RCC 7860 (cell line): ENCODE results near the gene NCAPD2.
"Not testable (repeated sequence)": the region's sequence is repeated elsewhere in the genome, so short reads cannot be mapped to it uniquely, and the experiment has no call there.

Source experiments
- DNase-seq: peaks from one replicate; pipeline ENCODE4 v3.0.0-alpha.2; 2015; ENCODE audit warnings: low spot score
- FAIRE-seq: peaks from 2 replicates; lab custom pipeline; 2012; peaks lifted over from hg19 to GRCh38; lab: Jason Lieb, UNC

NCAPD2 gene

DNA sequence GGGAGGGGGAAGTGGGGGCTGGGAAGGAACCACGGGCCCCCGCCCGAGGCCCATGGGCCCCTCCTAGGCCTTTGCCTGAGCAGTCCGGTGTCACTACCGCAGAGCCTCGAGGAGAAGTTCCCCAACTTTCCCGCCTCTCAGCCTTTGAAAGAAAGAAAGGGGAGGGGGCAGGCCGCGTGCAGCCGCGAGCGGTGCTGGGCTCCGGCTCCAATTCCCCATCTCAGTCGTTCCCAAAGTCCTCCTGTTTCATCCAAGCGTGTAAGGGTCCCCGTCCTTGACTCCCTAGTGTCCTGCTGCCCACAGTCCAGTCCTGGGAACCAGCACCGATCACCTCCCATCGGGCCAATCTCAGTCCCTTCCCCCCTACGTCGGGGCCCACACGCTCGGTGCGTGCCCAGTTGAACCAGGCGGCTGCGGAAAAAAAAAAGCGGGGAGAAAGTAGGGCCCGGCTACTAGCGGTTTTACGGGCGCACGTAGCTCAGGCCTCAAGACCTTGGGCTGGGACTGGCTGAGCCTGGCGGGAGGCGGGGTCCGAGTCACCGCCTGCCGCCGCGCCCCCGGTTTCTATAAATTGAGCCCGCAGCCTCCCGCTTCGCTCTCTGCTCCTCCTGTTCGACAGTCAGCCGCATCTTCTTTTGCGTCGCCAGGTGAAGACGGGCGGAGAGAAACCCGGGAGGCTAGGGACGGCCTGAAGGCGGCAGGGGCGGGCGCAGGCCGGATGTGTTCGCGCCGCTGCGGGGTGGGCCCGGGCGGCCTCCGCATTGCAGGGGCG is 40.2 kb downstream of the NCAPD2 start, which contains the start of gene GAPDH:
Gene GAPDH (plus strand): TSS at position 595 of the 772 bp plus-strand sequence. CDS start 316 bp downstream, outside the sequence.
- peak; percentile 94 for DNase-seq
- FAIRE-seq = peak; percentile 49

GRCh38 chr12:6534695-6534944 is 40.7 kb downstream of the NCAPD2 start:
- DNase-seq (no peak), FAIRE-seq (no peak)

DNA sequence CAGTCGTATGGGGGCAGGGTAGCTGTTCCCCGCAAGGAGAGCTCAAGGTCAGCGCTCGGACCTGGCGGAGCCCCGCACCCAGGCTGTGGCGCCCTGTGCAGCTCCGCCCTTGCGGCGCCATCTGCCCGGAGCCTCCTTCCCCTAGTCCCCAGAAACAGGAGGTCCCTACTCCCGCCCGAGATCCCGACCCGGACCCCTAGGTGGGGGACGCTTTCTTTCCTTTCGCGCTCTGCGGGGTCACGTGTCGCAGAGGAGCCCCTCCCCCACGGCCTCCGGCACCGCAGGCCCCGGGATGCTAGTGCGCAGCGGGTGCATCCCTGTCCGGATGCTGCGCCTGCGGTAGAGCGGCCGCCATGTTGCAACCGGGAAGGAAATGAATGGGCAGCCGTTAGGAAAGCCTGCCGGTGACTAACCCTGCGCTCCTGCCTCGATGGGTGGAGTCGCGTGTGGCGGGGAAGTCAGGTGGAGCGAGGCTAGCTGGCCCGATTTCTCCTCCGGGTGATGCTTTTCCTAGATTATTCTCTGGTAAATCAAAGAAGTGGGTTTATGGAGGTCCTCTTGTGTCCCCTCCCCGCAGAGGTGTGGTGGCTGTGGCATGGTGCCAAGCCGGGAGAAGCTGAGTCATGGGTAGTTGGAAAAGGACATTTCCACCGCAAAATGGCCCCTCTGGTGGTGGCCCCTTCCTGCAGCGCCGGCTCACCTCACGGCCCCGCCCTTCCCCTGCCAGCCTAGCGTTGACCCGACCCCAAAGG is 41.2 kb downstream of the NCAPD2 start:
- DNase-seq (peak; percentile 60), FAIRE-seq (no peak)

DNA sequence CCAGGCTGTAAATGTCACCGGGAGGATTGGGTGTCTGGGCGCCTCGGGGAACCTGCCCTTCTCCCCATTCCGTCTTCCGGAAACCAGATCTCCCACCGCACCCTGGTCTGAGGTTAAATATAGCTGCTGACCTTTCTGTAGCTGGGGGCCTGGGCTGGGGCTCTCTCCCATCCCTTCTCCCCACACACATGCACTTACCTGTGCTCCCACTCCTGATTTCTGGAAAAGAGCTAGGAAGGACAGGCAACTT is 41.7 kb downstream of the NCAPD2 start:
- no peak for DNase-seq
- FAIRE-seq = no peak

DNA sequence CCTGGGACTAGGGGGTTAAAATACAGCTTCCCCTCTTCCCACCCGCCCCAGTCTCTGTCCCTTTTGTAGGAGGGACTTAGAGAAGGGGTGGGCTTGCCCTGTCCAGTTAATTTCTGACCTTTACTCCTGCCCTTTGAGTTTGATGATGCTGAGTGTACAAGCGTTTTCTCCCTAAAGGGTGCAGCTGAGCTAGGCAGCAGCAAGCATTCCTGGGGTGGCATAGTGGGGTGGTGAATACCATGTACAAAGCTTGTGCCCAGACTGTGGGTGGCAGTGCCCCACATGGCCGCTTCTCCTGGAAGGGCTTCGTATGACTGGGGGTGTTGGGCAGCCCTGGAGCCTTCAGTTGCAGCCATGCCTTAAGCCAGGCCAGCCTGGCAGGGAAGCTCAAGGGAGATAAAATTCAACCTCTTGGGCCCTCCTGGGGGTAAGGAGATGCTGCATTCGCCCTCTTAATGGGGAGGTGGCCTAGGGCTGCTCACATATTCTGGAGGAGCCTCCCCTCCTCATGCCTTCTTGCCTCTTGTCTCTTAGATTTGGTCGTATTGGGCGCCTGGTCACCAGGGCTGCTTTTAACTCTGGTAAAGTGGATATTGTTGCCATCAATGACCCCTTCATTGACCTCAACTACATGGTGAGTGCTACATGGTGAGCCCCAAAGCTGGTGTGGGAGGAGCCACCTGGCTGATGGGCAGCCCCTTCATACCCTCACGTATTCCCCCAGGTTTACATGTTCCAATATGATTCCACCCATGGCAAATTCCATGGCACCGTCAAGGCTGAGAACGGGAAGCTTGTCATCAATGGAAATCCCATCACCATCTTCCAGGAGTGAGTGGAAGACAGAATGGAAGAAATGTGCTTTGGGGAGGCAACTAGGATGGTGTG is 42.3 kb downstream of the NCAPD2 start:
- FAIRE-seq (no peak), DNase-seq (no peak)

- no peak for FAIRE-seq
Measured at GRCh38 chr12:6536894-6537579, 43.1 kb downstream of the NCAPD2 start.

DNA sequence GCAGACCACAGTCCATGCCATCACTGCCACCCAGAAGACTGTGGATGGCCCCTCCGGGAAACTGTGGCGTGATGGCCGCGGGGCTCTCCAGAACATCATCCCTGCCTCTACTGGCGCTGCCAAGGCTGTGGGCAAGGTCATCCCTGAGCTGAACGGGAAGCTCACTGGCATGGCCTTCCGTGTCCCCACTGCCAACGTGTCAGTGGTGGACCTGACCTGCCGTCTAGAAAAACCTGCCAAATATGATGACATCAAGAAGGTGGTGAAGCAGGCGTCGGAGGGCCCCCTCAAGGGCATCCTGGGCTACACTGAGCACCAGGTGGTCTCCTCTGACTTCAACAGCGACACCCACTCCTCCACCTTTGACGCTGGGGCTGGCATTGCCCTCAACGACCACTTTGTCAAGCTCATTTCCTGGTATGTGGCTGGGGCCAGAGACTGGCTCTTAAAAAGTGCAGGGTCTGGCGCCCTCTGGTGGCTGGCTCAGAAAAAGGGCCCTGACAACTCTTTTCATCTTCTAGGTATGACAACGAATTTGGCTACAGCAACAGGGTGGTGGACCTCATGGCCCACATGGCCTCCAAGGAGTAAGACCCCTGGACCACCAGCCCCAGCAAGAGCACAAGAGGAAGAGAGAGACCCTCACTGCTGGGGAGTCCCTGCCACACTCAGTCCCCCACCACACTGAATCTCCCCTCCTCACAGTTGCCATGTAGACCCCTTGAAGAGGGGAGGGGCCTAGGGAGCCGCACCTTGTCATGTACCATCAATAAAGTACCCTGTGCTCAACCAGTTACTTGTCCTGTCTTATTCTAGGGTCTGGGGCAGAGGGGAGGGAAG is 43.9 kb downstream of the NCAPD2 start:
- peak; percentile 61 for DNase-seq
- not testable (repeated sequence) for FAIRE-seq

More at GRCh38 chr12:6536894-6537579, 43.1 kb downstream of the NCAPD2 start:
- no peak for DNase-seq

DNA sequence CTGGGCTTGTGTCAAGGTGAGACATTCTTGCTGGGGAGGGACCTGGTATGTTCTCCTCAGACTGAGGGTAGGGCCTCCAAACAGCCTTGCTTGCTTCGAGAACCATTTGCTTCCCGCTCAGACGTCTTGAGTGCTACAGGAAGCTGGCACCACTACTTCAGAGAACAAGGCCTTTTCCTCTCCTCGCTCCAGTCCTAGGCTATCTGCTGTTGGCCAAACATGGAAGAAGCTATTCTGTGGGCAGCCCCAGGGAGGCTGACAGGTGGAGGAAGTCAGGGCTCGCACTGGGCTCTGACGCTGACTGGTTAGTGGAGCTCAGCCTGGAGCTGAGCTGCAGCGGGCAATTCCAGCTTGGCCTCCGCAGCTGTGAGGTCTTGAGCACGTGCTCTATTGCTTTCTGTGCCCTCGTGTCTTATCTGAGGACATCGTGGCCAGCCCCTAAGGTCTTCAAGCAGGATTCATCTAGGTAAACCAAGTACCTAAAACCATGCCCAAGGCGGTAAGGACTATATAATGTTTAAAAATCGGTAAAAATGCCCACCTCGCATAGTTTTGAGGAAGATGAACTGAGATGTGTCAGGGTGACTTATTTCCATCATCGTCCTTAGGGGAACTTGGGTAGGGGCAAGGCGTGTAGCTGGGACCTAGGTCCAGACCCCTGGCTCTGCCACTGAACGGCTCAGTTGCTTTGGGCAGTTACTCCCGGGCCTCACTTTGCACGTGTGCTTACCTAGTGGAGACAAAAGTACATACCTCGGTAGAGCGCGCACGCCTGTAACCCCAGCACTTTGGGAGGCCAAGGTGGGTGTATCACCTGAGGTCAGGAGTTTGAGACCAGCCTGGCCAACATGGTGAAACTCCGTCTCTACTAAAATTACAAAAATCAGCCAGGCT is 44.8 kb downstream of the NCAPD2 start:
- FAIRE-seq (no peak), DNase-seq (peak; percentile 49)

DNA sequence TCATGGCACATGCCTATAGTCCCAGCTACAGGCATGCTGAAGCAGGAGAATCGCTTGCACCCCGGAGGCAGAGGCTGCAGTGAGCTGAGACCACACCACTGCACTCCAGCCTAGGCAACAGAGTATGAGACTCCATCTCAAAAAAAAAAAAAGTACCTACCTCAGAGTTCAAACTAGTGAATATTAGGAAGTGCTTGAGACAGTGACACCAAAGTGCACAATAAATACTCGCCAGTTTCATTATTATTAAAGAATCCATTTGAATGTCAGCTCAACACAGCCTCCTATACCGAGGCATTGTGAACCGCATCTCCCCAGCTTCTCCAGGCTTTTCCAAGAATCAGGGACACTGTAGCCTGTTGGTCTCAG is 45.4 kb downstream of the NCAPD2 start:
- DNase-seq = no peak

GRCh38 chr12:6539707-6540134 is 45.8 kb downstream of the NCAPD2 start:
- no peak for DNase-seq
- no peak for FAIRE-seq

More for the DNA sequence above, 45.4 kb downstream of the NCAPD2 start:
- FAIRE-seq = no peak

GRCh38 chr12:6540181-6540877 is 46.4 kb downstream of the NCAPD2 start:
- FAIRE-seq (peak; percentile 80), DNase-seq (peak; percentile 85)

GRCh38 chr12:6541371-6542165 is 47.7 kb downstream of the NCAPD2 start:
- no peak for DNase-seq
- no peak for FAIRE-seq

DNA sequence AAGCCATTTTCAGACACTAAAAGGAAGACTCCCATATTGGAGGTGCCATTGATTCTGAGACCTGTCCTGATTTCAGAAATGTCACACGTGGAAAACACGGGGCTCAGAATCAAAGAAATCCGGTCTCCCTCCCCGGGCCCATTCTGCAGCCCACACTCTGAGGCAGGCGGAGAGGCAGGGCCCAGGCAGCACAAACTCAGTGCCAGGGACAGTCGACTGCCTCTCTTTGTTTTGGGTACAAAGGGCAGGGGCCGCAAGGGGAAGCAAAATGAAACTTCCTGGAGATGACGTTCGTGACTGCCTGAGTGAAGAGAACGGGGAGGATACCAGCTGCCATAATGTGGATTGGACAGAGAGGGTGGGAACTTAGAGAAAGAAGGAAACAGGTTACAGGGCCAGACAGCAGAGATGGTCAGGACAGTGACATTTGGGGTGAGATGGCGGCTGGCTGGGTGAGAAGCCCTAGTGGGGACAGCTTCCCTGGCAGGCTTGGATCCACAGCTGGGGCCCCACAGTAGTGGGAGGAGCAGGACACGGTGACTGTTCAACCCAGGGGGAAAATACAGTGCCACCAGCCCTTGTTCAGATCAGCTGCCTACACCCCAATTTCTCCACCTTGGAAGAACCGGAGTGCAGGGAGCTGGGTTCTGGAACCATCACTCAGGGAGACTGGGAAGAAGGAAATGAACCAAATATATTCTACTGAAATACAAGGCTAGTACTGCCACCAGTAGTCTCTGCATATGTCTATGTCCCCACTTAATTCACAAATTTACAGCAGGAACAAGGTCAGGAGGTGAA is 48.5 kb downstream of the NCAPD2 start:
- FAIRE-seq (no peak), DNase-seq (no peak)

DNA sequence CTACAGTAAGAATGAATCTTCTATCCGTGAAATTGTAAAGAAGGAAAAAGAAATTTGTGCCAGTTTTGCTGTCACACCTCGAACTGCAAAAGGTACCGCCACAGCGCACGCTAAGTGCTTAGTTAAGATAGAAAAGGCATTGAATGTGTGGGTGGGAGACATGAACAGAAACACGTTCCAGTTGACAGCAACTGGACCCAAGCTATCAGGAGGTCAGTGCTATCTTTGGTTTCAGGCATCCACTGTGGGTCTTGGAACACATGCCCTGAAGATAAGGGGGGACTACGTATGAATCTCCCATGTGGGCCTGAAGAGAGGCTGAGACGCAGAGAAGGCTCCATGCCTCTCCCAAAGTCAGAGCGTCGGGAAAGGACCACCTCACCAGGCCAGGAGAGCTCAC is 52.1 kb downstream of the NCAPD2 start:
- no peak for DNase-seq
- FAIRE-seq = no peak

- DNase-seq (no peak), FAIRE-seq (no peak)
Measured at GRCh38 chr12:6547566-6547965, 53.7 kb downstream of the NCAPD2 start.

DNA sequence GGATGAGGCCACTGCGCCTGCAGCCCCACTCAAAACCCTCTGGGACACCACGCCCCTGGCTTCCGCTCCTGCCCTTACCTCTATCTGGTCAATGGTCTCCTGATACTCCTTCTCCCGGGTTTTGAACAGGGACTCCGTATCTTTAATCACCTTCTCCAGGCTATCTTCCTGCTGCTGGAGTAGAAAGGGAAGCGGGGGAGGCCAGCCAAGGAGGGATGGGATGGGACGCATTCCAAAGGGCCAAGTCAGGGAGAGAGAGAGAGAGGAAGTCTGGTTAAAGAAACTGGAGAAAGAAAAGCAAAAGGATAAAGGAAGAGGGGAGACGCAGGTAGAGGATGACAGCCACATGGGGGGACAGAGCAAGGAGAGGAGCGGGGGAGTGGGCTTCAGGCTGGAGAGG is 54.1 kb downstream of the NCAPD2 start:
- FAIRE-seq (peak; percentile 83), DNase-seq (peak; percentile 72)

- FAIRE-seq (no peak), DNase-seq (no peak)
Measured at GRCh38 chr12:6548556-6548955, 54.7 kb downstream of the NCAPD2 start.
